Activated CD4-positive, alpha-beta T cell treated with anti-CD3 and anti-CD28 coated beads, Interleukin-2, amount 50 U/mL, for 16 hours (primary cell): ENCODE measurements around the gene TBXAS1.
"Not testable (repeated sequence)": the region's sequence is repeated elsewhere in the genome, so short reads cannot be mapped to it uniquely, and the experiment has no call there.

Source experiments
- DNase-seq: peaks from one replicate; pipeline ENCODE4 v3.0.0-alpha.2; 2020

TBXAS1 gene

DNA sequence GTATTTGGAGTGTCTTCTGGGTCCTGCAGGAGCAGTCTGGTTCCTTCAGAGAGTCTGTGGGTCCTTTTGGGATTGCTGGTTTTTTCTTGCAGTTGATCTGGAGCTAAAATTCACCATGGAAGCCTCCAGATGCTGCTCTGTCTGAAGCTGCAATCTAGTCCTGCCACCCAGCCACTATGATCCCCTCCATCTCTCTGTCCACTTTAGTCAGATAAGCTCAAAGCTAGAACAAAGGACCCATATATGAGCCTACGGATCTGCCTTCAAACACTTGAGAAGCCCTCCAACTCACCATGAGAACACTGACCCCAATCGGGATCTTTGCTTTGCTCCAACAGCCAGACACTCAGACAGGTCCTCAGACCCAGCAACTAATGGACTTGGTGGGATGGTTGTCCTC is 618 bp upstream of the TBXAS1 start:
- DNase-seq: no peak

DNA sequence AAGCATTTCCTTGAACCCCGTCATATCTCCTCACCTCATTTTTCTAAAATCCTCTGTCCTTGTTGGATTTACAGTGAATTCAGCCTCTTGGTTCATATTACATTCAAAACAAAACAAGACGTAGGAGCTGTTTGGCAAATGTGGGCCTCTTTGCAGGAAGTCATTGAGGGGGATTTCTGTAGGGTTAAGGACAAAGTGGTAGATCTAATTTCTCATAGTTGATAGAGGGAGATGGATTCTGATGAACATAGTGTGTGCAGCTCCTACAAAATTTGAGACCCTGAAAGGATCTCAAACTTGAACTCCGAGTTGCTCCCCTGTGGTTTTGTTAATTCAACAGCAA is 682 bp downstream of the TBXAS1 start:
- peak; percentile 47 for DNase-seq

DNA sequence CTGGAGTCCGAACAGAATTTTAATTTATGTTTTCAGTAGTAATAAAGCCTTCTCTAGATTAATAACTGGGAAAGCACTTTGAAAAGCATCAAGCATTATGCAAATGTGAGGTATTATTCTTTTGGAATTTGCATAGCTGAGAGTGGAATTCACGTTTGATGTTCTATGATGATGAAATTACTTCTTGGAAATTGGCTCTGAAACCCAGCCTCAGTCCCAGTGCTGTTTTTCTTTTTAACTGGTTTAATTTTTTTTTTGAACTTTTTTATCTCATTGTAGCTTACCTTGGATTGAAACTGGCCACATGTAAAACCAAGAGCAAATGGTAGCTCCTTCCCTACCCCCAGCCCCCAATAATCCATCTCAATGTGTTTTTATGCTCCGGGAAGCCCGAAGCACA is 1.2 kb downstream of the TBXAS1 start:
- no peak for DNase-seq

DNA sequence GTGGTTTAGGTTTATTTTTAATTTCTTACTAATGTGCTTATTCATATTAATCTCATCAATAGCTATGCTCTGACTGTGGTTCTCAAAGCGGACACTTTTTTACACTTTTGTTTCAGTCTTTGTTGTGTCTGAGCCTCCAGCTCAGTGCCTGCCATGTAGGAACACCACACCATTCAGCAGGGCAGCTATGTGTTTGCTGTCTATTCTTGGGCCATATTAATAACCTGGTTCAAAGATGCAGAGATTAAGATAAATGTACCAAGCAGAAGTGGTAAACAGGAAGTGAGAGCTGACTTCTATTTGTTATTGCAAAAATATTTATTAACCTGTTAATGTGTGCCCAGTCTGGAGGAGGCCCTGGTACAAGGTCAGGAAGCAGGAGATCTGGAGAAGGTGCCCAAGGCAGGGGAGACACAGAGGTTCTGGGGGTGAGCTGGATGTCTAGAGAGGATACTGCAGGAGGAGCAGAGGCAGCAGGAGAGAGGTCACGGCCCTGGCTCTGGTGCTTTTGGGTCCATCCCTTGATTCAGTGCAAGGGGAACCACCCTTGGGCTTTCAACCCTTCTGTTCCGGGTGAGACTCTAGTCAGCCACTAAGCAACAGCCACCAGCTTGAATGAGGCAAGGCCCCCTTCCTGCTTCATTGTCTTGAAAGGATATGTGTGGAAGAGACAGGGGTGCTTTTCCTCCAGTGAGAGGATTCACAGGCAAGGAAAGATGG is 1.9 kb downstream of the TBXAS1 start:
- DNase-seq: no peak

DNA sequence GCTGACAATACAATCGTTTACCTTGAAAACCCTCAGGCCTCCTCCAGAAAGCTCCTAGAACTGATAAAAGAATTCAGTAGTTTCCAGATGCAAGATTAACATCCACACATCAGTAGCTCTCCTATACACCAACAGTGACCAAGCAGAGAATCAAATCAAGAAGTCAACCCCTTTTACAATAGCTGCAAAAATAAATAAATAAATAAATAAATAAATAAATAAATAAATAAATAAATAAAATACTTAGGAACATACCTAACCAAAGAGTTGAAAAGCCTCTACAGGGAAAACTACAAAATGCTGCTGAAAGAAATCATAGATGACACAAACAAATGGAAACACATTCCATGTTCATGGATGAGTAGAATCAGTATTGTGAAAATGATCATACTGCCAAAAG is 6.8 kb downstream of the TBXAS1 start:
- DNase-seq: not testable (repeated sequence)

DNA sequence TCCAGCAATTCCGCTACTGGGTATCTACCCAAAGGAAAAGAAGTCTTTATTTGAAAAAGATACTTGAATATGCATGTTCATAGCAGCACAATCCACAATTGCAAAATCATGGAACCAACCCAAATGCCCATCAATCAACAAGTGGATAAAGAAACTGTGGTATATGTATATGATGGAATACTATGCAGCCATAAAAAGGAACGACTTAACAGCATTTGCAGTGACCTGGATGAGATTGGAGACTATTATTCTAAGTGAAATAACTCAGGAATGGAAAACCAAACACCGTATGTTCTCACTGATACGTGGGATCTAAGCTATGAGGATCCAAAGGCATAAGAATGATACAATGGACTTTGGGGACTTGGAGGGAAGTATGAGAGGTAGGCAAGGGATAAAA is 8.2 kb downstream of the TBXAS1 start:
- DNase-seq: not testable (repeated sequence)

DNA sequence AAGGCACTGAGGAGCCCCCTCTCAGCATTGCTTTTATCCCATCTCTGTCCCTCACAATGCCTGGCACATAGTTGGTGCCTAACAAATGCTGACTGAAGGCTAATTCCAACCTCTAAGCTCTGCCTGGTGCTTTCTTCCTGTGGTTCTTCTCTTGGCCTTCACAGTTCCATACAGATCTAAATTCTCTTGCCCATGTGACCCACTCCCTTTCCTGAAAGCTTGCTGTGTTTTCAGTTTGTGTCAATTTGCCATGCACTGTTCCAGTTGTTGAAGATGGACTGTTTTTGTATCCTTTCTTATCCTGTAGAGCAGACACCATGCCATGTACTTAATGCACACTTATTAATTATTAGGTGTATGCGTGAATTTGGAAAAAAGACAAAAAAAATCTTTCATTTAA is 9.2 kb downstream of the TBXAS1 start:
- no peak for DNase-seq

DNA sequence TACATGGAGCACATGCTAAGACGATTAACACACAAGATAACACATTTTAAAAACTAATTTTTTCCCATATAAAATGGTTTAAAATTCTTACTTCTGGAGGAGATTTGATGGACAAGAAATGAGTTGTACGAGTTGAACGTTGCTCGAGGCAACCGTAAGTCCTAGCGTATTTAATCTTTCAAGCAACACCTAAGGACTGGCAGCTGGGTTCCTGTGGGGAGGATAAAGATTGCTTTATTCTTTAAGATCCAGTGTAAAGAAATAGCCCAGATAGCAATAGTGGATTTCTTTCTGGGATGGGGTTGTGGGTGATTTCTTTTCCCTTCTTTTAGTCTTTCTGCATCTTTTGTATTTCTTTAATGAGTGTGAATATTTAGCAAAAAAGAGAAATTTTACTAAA is 9.8 kb downstream of the TBXAS1 start:
- no peak for DNase-seq

DNA sequence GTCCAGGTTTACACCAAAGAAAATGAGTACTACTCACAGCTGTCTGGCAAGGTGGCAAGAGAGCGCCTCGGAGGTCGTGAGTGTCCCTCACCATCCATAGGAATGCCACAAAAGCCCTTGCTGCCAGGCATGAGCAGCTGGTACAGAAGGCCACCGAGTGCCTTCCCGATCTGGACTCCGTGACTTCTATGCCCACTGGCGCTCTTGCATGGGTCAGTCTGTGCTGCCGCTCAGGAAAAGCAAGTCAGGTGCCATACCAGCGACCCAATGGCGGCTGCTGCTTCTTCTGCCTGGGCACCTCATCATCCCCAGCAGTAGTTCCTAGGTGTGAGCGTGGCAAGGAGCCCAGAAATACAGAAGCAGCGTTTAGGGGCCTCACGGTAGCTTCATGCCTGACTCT is 11.7 kb downstream of the TBXAS1 start:
- DNase-seq: no peak

DNA sequence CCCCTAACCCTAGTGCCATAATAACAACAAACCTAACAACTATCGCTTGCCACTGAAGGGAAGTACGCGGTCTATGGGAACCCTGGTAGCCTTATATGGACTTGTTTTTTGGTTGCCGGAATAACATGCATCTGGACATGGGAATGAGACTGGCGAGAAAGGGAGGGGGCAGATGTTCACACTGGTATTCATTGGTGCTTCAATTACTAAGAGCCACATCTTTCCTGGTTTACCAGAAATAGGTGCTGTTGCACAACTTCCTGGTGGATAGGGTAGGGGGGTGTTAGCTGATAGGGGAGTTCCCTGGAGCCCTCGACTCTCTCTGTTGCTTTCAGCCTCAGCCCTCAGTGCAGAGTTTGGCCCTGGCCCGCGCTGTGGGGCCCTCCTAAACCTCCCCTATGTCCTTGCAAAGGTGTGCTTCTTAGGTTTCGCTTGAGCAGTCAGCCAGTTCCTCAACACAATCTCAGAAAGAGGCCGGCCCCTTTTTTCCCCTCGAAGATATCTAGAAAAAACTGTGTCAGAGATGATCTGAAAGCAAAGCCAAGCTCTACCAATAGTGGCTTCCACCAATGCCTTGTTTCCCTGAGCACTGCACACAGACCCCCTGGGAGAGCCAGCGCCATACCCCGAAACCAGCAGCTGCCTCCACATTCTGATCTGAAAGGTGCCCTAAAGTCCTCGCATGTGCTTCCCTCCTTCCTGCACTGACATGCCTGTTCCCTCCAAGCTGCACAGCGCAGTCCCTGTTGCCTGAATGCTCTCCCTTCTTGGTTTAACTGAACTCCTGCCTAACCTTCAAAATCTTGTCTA is 13.5 kb downstream of the TBXAS1 start:
- DNase-seq: no peak

DNA sequence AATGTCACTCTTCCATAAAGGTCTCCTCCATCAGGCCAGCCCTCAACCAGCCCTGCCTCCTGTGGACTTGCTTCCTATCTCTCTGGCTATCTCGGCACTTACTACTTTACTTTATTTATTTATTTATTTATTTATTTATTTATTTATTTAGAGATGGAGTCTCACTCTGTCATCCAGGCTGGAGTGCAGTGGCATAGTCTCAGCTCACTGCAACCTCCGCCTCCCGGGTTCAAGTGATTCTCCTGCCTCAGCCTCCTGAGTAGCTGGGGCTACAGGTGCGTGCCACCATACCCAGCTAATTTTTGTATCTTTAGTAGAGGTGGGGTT is 14.1 kb downstream of the TBXAS1 start:
- not testable (repeated sequence) for DNase-seq

DNA sequence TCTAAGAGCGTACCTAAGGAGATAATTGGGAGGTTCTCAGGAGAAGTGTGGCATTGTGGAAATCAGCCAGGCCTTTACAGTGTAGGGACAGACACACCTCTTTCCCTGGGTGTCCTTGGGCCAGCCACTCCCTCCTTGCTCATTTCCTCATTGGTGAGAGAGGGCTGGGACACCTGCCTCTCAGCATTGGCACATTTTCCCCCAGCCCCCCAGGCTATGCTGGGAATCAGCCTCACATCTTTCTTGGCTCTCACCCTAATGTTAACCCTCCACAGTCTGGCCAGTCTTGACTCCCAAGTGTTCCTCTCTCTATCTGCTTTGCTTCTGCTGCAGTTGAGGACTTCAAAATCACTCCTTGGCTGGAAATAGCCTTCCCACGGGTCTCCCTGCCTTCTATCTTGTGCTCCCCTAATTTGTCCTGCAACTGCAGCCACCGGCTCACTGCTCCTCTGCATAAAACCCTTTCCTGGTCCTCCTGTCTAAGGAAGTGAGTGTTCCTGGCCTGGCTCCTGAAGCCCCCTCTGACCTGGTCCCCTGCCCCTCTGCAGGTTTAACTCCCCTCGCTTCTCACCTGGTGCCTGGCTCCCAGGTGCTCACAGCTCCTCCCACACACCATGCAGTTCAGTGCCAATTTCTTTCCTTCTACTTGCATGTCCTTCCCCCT is 15.8 kb downstream of the TBXAS1 start:
- no peak for DNase-seq

DNA sequence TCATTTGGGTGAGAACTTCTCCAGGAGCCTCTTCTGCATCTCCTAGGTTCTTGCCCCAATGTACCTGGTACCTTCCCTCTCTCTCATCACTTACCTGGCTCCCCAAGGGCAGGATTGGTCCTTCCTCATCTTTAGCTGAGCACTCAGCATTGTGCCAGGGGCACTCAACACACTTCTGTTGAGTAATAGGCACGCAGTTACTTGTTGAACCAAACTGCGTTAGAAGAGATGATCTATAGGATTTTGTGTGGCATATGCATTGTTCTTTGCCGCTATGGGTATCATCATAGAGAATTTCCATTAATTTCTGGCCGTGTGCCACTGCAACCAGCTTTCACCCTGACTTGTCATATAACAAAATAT is 16.4 kb downstream of the TBXAS1 start:
- DNase-seq: no peak

DNA sequence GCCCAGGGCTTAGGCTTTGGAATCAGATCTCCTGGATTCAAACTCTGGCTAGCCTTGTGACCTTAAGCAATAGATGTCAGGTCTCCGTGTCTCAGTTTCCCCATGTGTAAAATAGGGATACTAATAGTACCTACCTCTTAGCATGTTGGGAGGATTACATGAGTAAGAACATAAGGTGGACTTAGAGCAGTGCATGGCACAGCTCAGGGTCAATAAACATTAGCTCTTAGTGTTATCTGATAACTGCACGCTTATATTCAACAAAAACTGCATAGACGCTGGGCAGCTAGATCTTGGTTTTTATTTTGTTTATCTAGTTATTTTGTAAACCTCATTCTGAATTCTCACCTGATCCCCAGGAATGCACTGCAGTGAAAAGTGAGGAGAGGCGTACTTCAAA is 17.2 kb downstream of the TBXAS1 start:
- DNase-seq: no peak

DNA sequence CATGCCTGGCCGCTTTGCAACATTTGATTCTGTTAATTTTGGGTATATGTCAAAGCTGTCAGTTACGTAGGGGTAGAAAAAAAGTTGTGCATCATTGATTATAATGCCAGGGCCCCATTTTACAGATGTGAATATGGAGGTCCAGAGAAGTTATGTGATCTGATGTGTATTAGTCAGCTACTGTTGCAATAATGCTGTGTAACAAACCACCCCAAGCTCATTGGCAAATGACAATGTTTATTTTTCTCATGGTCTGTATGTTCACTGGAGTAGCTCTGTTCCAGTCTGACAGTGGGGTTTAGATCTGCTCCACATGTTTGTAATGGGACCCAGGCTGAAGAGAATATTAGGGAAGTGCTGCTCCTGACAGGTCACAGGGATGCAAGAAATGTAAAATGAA is 19.2 kb downstream of the TBXAS1 start:
- no peak for DNase-seq

DNA sequence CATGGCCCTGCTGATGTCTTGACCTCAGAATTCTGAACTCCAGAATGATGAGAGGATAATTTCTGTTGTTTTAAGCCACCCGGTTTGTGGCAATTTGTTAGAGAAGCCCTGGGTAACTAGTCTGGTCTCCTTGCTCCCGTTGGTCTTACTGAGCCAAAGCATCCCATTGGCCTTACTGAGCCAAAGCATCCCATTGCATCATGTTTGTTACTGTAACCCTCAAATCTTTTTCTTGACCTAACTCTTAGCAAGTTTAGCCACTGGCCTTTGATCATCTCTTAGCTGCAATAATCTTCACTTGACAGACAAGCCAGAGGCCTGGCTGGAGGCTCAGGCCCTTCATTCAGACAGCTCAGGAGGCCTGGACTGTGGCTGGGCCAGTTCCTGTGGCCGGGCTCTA is 21.8 kb downstream of the TBXAS1 start:
- DNase-seq: no peak

DNA sequence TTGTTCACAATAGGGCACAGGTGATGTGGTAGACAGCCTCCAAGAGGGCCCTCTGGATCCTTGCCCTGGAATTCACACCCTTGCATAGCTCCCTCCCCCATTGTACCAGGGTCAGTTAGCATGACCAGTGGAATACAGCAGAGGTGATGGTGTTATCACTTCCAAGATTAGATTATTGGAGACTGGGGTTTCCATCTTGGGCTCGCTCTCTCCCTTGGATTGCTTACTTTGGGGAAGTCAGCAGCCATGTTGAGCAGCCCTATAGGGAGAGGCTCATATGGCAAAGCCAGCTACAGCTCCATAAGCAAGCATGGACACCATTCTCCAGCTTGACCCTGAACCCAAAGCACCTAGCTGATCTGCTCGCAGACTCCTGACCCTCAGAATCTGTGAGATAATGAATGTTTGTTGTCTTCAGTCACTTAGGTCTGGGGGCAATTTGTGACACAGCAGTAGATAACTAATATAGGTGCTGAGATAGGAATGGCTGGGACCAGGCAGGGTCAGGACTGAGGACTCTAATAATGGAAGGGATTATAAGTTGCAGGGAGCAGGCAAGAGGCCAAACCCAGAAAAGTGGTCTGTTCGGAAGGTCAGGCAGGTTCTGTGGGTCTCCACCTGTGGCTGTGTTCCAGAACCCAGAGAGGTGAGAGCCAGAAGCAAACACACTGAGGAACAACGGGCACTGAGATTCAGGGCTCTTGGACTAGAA is 22.9 kb downstream of the TBXAS1 start:
- DNase-seq: no peak

DNA sequence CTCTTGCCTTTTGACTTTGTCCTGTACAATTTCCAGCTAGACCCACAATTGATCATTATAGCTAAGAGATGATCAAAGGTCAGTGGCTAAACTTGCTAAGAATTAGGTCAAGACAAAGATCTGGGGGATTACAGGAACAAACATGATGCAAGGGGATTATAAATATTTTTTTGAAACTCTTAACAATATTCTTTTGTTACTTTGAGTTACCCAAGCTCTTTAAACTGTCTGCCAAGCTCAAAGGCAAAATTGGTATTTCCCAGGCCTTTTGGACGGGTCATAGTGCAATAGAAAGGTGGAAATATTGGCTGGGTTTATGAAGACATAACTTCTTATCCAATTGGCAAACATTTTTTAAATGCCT is 23.4 kb downstream of the TBXAS1 start:
- DNase-seq: no peak

DNA sequence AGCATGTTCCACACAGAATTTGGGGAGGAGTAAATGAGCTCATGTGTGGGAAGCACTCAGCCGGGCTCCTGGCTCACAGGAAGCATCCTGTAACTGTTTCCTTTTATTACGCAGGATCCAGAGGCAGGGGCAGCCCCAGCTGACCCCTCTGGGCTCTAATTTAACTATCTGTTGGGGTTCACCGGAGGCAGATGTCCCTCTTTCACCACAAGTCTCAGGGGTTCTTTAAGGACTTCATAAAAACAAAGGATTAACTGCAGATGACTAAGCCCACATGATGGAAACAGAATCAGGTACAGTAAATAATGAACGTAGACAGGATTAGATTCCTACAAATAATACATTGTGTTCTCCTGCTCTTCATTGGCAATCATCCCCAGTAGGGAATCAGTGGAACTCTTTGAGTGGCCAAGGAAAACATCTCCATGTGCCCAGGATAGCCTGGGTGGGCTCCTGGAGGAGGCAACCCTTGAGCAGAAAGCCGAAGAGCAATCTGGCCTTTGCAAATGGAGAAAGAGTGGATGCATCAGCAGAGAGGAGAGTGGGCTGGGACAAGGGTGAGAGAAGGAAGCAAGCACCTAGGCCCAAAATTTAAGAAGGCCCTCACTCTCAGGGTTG is 24.6 kb downstream of the TBXAS1 start:
- no peak for DNase-seq

DNA sequence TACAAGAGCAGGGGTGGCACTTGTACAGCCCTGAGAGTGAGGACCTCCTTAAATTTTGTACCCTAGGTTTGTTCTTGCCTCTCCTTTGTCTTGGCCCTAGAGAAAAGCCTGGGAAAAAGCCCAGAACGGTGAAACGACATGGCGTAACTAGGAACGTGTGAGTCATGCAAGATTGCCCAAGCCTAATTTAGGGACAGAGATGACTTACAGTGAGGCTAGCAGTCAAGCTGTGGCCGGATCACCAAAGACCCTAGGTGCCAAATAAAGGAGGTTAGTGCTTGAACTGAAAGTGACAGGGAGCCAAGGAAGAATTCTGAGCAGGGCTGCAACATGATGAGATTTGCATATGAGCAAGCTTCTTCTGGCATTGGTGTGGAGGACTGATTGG is 25.1 kb downstream of the TBXAS1 start:
- no peak for DNase-seq

DNA sequence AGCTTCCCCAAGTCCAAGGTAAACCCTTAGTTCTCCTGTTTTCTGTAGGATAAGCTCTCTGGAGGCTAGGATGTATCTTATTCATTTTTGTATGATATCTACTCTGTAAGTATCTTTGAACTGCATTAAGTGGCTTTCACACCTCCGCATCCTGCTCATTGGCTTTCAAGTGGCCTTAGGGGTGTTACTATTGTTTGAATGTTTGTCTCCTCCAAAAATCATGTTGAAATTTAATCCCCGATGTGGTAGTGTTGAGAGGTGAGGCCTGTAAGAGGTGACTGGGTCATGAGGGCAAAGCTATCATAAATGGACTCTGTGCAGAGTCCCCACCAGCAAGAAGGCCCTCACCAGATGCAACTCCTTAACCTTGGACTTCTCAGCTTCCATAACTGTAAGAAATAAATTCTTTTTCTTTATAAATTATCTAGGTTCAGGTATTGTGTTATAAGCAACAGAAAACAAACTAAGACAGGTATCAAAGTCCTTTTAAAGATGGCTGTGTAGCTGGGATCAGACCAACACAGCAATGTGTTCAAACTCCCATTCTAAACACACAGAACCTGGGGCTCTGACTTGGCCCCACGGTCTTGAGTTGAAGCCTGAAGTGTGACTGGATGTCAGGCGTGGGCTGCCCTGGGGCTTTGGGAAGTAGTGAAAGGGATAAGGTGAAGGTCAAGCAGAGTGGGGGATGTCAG is 25.9 kb downstream of the TBXAS1 start:
- DNase-seq: no peak

DNA sequence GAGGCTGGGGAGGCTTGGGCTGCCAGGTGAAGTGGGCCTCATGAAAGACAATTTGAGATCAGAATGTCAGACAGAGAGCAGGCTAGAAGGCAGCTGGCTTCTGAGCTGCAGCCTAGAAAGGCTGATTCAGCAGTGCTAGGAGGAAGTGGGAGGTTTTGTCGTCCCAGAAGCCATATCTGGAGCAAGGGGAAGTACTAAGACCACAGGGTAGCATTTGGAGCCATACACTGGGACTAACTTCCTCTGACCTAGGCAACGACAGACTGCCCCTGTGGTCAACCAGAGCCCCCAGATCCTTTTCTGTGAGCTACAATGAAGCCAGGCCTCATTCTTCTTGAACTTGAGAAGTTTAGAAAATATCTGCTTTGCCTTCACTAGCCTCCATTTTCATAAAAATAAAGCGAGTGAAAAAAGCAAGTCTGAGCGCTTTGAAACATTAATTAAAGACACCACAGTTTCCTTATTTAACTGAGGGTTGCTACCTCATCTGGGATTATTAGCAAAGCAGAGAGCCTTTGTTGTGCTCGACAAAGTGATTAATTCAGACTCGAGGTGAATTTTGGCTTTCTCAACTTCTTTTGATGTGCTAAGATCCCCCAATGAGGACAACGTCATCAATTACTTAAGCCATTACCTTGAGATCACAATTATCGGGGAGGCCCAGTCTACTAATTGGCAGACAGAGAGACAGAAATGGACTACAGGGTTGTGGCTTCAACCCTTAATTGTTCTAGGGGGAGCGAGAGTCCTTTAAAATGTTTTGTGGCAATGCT is 26.6 kb downstream of the TBXAS1 start:
- peak; percentile 32 for DNase-seq
